Measurements from ENCODE around the gene NCOA7. TPM values are rescaled to one million over a fixed set of nuclear protein-coding genes. Genes with fewer than 3 reads are reported as not detected.

NCOA7 gene
- total and polyA plus RNA-seq, 2 of the 8 experiments (the other 6 are each of a cell fraction or from before 2014, with no cell fraction given) = 2.6 to 10.7 TPM

DNA sequence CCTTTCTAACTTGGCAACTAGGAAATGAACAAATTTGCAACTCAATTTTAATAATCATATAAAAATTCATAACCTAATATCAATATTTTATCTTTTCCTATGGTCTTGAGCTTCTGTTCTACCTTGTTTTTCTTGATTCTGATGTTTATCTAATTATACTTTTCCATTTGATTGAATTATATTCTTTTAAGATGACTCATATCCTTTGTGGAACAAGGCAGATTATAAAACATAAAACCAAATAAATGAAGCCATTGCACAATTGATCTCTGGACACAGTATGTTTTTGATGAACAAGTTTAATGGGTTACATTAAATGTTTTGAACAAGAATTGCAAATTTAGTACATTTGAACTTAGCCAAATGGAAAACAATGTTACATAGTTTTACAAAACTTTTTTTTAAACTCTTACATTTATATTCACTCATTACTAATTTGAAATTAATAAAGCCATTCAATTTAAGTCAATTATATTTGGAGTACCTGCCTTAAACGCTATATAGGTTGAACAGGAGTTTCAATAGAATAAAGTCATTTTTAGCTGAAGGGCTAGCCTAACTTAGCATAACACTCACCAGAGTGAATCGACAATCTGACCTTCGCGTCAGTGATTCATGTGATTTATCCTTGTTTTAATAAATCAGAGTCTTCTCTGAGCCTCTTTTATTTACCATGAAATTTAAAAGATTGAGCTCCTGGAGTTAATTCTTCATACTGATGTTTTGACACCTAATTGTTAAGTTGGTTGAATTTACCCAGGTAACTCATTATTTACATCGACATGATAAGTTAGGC, 3.8 kb downstream of the NCOA7 start (continued):
- TF ChIP-seq, protein P1, sequence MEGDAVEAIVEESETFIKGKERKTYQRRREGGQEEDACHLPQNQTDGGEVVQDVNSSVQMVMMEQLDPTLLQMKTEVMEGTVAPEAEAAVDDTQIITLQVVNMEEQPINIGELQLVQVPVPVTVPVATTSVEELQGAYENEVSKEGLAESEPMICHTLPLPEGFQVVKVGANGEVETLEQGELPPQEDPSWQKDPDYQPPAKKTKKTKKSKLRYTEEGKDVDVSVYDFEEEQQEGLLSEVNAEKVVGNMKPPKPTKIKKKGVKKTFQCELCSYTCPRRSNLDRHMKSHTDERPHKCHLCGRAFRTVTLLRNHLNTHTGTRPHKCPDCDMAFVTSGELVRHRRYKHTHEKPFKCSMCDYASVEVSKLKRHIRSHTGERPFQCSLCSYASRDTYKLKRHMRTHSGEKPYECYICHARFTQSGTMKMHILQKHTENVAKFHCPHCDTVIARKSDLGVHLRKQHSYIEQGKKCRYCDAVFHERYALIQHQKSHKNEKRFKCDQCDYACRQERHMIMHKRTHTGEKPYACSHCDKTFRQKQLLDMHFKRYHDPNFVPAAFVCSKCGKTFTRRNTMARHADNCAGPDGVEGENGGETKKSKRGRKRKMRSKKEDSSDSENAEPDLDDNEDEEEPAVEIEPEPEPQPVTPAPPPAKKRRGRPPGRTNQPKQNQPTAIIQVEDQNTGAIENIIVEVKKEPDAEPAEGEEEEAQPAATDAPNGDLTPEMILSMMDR (IDR thresholded peaks at IDR 0.05; ENCODE audit: control extremely low read depth in 1 of 3, insufficient read depth in 1 of 3, low read depth in 1 of 3, low read length in 3 of 3) = no peak
- TF ChIP-seq ASH2L (IDR thresholded peaks at IDR 0.05; ENCODE audit: low read length) (no peak), KDM4A (IDR thresholded peaks at IDR 0.05; ENCODE audit: low read depth, low read length, severe bottlenecking) (no peak)
- TF ChIP-seq, protein P2, sequence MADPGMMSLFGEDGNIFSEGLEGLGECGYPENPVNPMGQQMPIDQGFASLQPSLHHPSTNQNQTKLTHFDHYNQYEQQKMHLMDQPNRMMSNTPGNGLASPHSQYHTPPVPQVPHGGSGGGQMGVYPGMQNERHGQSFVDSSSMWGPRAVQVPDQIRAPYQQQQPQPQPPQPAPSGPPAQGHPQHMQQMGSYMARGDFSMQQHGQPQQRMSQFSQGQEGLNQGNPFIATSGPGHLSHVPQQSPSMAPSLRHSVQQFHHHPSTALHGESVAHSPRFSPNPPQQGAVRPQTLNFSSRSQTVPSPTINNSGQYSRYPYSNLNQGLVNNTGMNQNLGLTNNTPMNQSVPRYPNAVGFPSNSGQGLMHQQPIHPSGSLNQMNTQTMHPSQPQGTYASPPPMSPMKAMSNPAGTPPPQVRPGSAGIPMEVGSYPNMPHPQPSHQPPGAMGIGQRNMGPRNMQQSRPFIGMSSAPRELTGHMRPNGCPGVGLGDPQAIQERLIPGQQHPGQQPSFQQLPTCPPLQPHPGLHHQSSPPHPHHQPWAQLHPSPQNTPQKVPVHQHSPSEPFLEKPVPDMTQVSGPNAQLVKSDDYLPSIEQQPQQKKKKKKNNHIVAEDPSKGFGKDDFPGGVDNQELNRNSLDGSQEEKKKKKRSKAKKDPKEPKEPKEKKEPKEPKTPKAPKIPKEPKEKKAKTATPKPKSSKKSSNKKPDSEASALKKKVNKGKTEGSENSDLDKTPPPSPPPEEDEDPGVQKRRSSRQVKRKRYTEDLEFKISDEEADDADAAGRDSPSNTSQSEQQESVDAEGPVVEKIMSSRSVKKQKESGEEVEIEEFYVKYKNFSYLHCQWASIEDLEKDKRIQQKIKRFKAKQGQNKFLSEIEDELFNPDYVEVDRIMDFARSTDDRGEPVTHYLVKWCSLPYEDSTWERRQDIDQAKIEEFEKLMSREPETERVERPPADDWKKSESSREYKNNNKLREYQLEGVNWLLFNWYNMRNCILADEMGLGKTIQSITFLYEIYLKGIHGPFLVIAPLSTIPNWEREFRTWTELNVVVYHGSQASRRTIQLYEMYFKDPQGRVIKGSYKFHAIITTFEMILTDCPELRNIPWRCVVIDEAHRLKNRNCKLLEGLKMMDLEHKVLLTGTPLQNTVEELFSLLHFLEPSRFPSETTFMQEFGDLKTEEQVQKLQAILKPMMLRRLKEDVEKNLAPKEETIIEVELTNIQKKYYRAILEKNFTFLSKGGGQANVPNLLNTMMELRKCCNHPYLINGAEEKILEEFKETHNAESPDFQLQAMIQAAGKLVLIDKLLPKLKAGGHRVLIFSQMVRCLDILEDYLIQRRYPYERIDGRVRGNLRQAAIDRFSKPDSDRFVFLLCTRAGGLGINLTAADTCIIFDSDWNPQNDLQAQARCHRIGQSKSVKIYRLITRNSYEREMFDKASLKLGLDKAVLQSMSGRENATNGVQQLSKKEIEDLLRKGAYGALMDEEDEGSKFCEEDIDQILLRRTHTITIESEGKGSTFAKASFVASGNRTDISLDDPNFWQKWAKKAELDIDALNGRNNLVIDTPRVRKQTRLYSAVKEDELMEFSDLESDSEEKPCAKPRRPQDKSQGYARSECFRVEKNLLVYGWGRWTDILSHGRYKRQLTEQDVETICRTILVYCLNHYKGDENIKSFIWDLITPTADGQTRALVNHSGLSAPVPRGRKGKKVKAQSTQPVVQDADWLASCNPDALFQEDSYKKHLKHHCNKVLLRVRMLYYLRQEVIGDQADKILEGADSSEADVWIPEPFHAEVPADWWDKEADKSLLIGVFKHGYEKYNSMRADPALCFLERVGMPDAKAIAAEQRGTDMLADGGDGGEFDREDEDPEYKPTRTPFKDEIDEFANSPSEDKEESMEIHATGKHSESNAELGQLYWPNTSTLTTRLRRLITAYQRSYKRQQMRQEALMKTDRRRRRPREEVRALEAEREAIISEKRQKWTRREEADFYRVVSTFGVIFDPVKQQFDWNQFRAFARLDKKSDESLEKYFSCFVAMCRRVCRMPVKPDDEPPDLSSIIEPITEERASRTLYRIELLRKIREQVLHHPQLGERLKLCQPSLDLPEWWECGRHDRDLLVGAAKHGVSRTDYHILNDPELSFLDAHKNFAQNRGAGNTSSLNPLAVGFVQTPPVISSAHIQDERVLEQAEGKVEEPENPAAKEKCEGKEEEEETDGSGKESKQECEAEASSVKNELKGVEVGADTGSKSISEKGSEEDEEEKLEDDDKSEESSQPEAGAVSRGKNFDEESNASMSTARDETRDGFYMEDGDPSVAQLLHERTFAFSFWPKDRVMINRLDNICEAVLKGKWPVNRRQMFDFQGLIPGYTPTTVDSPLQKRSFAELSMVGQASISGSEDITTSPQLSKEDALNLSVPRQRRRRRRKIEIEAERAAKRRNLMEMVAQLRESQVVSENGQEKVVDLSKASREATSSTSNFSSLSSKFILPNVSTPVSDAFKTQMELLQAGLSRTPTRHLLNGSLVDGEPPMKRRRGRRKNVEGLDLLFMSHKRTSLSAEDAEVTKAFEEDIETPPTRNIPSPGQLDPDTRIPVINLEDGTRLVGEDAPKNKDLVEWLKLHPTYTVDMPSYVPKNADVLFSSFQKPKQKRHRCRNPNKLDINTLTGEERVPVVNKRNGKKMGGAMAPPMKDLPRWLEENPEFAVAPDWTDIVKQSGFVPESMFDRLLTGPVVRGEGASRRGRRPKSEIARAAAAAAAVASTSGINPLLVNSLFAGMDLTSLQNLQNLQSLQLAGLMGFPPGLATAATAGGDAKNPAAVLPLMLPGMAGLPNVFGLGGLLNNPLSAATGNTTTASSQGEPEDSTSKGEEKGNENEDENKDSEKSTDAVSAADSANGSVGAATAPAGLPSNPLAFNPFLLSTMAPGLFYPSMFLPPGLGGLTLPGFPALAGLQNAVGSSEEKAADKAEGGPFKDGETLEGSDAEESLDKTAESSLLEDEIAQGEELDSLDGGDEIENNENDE (IDR thresholded peaks at IDR 0.05; ENCODE audit: insufficient replicate concordance, low read length) = no peak
